ENCODE data around the gene DEXI. TPM values are rescaled to one million over a fixed set of nuclear protein-coding genes. Genes with fewer than 3 reads are reported as not detected.

DEXI gene
- total and polyA plus RNA-seq, 2 of the 13 experiments (the other 11 are each of a cell fraction or from before 2014, with no cell fraction given): 51.5 to 70.4 TPM

DNA sequence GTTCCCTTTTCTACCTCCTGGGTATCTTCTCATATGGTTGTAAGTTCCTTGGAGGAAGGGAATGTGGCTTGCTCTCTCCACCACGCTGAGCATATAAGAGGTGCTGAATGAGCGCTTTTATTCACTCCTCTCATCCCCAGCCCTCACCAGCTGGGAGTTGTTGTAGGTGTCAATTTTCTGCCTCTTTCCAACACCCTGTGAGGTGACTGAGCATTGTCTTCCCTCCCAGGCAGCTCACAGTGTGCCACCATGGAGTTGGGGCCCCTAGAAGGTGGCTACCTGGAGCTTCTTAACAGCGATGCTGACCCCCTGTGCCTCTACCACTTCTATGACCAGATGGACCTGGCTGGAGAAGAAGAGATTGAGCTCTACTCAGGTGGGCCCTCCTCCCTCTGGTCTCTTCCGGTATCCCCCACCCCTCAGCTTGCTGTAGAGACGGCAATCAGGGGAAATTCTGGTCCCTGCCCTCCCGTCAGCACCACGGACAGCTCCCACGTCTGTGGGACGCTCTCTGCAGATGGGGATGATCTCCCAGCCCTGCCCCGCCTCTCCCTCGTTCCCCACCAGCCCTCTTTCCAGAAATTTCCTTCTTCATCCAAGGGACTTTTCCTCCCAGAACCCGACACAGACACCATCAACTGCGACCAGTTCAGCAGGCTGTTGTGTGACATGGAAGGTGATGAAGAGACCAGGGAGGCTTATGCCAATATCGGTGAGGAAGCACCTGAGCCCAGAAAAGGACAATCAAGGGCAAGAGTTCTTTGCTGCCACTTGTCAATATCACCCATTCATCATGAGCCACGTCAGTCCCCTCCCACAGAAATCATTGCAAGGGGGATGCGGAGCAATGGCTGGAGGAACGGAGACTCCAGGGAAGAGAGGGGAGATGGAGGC lies 47.0 kb downstream of the DEXI start (continued):
- TF ChIP-seq PCBP1 (IDR thresholded peaks at IDR 0.05; ENCODE audit: borderline replicate concordance, low read depth, low read length): no peak
- no peak for TF ChIP-seq ARID2 (CRISPR knock-in tag; IDR thresholded peaks at IDR 0.05; ENCODE audit: borderline replicate concordance)
- TF ChIP-seq, protein P1, sequence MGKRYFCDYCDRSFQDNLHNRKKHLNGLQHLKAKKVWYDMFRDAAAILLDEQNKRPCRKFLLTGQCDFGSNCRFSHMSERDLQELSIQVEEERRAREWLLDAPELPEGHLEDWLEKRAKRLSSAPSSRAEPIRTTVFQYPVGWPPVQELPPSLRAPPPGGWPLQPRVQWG (CRISPR knock-in tag; IDR thresholded peaks at IDR 0.05; ENCODE audit: borderline replicate concordance, low read depth): no peak
- TF ChIP-seq RORA (CRISPR knock-in tag; IDR thresholded peaks at IDR 0.05): no peak
- TF ChIP-seq NCOA5 (CRISPR knock-in tag; IDR thresholded peaks at IDR 0.05): no peak
- TF ChIP-seq ZNF670 (CRISPR knock-in tag; IDR thresholded peaks at IDR 0.05; ENCODE audit: borderline replicate concordance): no peak
- no peak for TF ChIP-seq MYC (CRISPR knock-in tag; IDR thresholded peaks at IDR 0.05; ENCODE audit: borderline replicate concordance)
- no peak for TF ChIP-seq NR2F2 (IDR thresholded peaks at IDR 0.05; ENCODE audit: borderline replicate concordance, low read depth)
- TF ChIP-seq ZNF891 (CRISPR knock-in tag; IDR thresholded peaks at IDR 0.05): peak; percentile 97
- TF ChIP-seq ZNF563 (CRISPR knock-in tag; IDR thresholded peaks at IDR 0.05): peak; percentile 92; the same call in 1 of the 2 replicates
- no peak for TF ChIP-seq ZNF713 (CRISPR knock-in tag; IDR thresholded peaks at IDR 0.05)
- peak; percentile 75; the same call in 1 of the 2 replicates for TF ChIP-seq THAP11 (CRISPR knock-in tag; IDR thresholded peaks at IDR 0.05)
- peak; percentile 95 for TF ChIP-seq ZFP37 (CRISPR knock-in tag; IDR thresholded peaks at IDR 0.05; ENCODE audit: borderline replicate concordance)
- TF ChIP-seq CBFB (CRISPR knock-in tag; IDR thresholded peaks at IDR 0.05): no peak; the same call in 1 of the 2 replicates
- TF ChIP-seq SRSF4 (IDR thresholded peaks at IDR 0.05; ENCODE audit: low read depth, low read length, poor library complexity, severe bottlenecking): no peak
- TF ChIP-seq, protein P2, sequence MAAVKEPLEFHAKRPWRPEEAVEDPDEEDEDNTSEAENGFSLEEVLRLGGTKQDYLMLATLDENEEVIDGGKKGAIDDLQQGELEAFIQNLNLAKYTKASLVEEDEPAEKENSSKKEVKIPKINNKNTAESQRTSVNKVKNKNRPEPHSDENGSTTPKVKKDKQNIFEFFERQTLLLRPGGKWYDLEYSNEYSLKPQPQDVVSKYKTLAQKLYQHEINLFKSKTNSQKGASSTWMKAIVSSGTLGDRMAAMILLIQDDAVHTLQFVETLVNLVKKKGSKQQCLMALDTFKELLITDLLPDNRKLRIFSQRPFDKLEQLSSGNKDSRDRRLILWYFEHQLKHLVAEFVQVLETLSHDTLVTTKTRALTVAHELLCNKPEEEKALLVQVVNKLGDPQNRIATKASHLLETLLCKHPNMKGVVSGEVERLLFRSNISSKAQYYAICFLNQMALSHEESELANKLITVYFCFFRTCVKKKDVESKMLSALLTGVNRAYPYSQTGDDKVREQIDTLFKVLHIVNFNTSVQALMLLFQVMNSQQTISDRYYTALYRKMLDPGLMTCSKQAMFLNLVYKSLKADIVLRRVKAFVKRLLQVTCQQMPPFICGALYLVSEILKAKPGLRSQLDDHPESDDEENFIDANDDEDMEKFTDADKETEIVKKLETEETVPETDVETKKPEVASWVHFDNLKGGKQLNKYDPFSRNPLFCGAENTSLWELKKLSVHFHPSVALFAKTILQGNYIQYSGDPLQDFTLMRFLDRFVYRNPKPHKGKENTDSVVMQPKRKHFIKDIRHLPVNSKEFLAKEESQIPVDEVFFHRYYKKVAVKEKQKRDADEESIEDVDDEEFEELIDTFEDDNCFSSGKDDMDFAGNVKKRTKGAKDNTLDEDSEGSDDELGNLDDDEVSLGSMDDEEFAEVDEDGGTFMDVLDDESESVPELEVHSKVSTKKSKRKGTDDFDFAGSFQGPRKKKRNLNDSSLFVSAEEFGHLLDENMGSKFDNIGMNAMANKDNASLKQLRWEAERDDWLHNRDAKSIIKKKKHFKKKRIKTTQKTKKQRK (IDR thresholded peaks at IDR 0.05; ENCODE audit: low read length): no peak
- peak; percentile 80; the same call in 1 of the 2 replicates for TF ChIP-seq ZNF333 (CRISPR knock-in tag; IDR thresholded peaks at IDR 0.05; ENCODE audit: borderline replicate concordance)
- no peak for TF ChIP-seq HDAC1 (CRISPR knock-in tag; IDR thresholded peaks at IDR 0.05)
- peak; percentile 96 for TF ChIP-seq SMAD3 (CRISPR knock-in tag; IDR thresholded peaks at IDR 0.05)
- peak; percentile 73; the same call in 1 of the 2 replicates for TF ChIP-seq TOPORS (CRISPR knock-in tag; IDR thresholded peaks at IDR 0.05)
- TF ChIP-seq PAWR (CRISPR knock-in tag; IDR thresholded peaks at IDR 0.05; ENCODE audit: borderline replicate concordance): no peak
- TF ChIP-seq RFXANK (CRISPR knock-in tag; IDR thresholded peaks at IDR 0.05): peak; percentile 87; the same call in 1 of the 2 replicates
- TF ChIP-seq, protein P3, sequence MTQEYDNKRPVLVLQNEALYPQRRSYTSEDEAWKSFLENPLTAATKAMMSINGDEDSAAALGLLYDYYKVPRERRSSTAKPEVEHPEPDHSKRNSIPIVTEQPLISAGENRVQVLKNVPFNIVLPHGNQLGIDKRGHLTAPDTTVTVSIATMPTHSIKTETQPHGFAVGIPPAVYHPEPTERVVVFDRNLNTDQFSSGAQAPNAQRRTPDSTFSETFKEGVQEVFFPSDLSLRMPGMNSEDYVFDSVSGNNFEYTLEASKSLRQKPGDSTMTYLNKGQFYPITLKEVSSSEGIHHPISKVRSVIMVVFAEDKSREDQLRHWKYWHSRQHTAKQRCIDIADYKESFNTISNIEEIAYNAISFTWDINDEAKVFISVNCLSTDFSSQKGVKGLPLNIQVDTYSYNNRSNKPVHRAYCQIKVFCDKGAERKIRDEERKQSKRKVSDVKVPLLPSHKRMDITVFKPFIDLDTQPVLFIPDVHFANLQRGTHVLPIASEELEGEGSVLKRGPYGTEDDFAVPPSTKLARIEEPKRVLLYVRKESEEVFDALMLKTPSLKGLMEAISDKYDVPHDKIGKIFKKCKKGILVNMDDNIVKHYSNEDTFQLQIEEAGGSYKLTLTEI (CRISPR knock-in tag; conservative IDR thresholded peaks at IDR 0.05): no peak; the same call in 1 of the 2 replicates
